Fibroblast of lung (primary cell): ENCODE measurements around the gene LRP1-AS. TPM values are rescaled to one million over a fixed set of nuclear protein-coding genes. Genes with fewer than 3 reads are reported as not detected.

ENCODE experiments used
- DNase-seq, 2 donors: peaks; one replicate each; pipeline versions ENCODE4 v3.0.0 to v3.0.0-alpha.2; 2010; ENCODE audit warnings: low read depth in 2 of 2
- H2AFZ ChIP-seq: 2 replicates; pipeline ENCODE4 v1.5.1; 2012; ENCODE audit warnings: low read length, control low read depth, inconsistent platforms
- H3K27ac ChIP-seq: 2 replicates; pipeline ENCODE4 v1.5.1; 2011; ENCODE audit warnings: low read length, control low read depth; ENCODE audit not compliant: insufficient read depth
- H3K27me3 ChIP-seq: 2 replicates; pipeline ENCODE4 v1.5.1; 2011; ENCODE audit warnings: mild to moderate bottlenecking, low read length; ENCODE audit not compliant: control insufficient read depth, insufficient read depth
- H3K36me3 ChIP-seq: 2 replicates; pipeline ENCODE4 v1.5.1; 2011; ENCODE audit warnings: low read length; ENCODE audit not compliant: control insufficient read depth, insufficient read depth
- H3K4me1 ChIP-seq: 2 replicates; pipeline ENCODE4 v1.5.1; 2011; ENCODE audit warnings: low read length; ENCODE audit not compliant: control insufficient read depth, insufficient read depth; ENCODE audit errors: extremely low read depth
- H3K4me2 ChIP-seq: 2 replicates; pipeline ENCODE4 v1.5.1; 2011; ENCODE audit warnings: low read length, control low read depth; ENCODE audit not compliant: insufficient read depth; ENCODE audit errors: extremely low read depth
- H3K4me3 ChIP-seq, 4 experiments: fragments of 200-600 bp in 1 of 4; sonication (generic) in 1 of 4; replicated peaks in 1 of 4; 2 replicates each; pipeline ENCODE4 v1.5.1; 2011 to 2016; ENCODE audit warnings: low read length in 4 of 4, low read depth in 3 of 4, mild to moderate bottlenecking in 3 of 4, control low read depth in 2 of 4, inconsistent platforms in 1 of 4, mixed read lengths in 1 of 4; ENCODE audit not compliant: insufficient read depth in 1 of 4; ENCODE audit errors: control extremely low read depth in 1 of 4
- H3K79me2 ChIP-seq: 2 replicates; pipeline ENCODE4 v1.5.1; 2012; ENCODE audit warnings: mild to moderate bottlenecking, low read length, inconsistent platforms; ENCODE audit not compliant: control insufficient read depth, insufficient read depth
- H3K9ac ChIP-seq: 2 replicates; pipeline ENCODE4 v1.5.1; 2011; ENCODE audit warnings: mild to moderate bottlenecking, low read length, control low read depth; ENCODE audit not compliant: insufficient read depth
- H3K9me3 ChIP-seq: 2 replicates; pipeline ENCODE4 v1.5.1; 2012; ENCODE audit warnings: low read depth, low read length; ENCODE audit not compliant: control insufficient read depth, insufficient read depth
- H4K20me1 ChIP-seq: 2 replicates; pipeline ENCODE4 v1.5.1; 2011; ENCODE audit warnings: low read length; ENCODE audit not compliant: control insufficient read depth, insufficient read depth; ENCODE audit errors: extremely low read depth
- EZH2 ChIP-seq: IDR thresholded peaks from 2 replicates; pipeline ENCODE4 v1.5.1; 2012; ENCODE audit warnings: low read length, control low read depth, mild to moderate bottlenecking; ENCODE audit errors: missing control alignments
- polyA plus RNA-seq, 2 donors: library from polyadenylated mRNA; depleted of rRNA in 1 of 2; stranded (reverse) in 1 of 2; unstranded in 1 of 2; fragments of >200 nt; gene quantifications; 2 replicates each; pipeline ENCODE4 v1.2.1, GENCODE V29; 2011 to 2012; ENCODE audit warnings: missing spikeins in 1 of 2
- total RNA-seq: library from RNA; depleted of rRNA; stranded (reverse); fragments of >200 nt; gene quantifications from 2 replicates; pipeline ENCODE4 v1.2.1, GENCODE V29; 2014
- TF ChIP-seq, protein P1 (sequence below), 2 donors: IDR thresholded peaks in 1 of 2; conservative IDR thresholded peaks in 1 of 2; 1 replicate in 1 of 2; 2 replicates in 1 of 2; pipeline ENCODE4 v1.5.1; 2011 to 2012; ENCODE audit warnings: low read length in 2 of 2, control low read depth in 1 of 2, inconsistent platforms in 1 of 2, low read depth in 1 of 2, mild to moderate bottlenecking in 1 of 2

The LRP1-AS gene
- total and polyA plus RNA-seq, 2 donors (not counting 1 experiment from before 2014, with no cell fraction given), result not detected

DNA sequence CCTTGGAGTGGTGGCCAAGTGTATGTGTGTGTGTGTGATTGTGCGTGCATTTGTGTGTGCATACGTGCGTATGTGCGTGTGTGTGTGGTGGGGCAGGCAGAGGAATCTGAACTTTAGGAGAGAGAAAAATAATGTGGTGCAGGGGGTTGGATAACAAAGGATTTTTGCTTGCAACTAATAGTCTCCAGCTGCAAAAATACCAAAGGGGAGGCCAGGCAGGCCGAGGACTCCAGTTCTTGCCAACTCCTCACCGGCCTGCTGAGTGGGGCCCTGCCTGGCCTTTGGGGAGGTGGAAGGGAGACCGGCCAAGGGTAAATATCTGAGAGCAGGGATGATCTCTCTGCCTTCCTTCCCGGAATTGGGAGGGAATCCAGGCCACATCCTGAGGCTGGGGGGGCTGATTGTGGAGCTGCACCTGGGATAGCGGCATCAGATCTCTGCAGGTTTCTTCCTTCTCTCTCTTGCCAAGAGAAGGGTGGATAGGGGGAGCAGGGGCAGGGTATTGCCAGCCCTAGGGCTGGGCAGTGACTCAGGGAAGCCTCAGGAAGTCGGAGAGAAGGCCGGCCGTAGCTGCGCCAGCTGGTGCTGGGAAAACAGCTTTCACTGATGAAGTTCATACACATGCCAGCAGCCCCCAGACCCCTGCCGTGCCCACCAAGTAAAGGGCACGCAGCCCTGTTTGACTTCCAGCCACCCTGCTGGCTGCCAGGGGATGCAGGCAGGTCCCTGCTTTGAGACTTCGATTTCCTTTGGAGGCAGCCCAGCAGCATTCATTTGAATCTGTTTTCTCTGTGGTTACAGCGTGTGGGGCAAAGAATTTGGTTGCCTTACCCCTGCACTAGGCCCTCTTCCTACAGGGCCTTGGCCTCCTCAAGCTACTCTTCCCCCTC is 4.6 kb upstream of the LRP1-AS start:
- peak overlapping the region; percentile 76 for H3K4me2 ChIP-seq
- peak overlapping the region in 1 of 4 experiments; percentile 20 for H3K4me3 ChIP-seq
- H3K27me3 ChIP-seq, result no peaks in the 10 kb centered on the region
- peaks cover 40% of the 10 kb centered on the region for H3K36me3 ChIP-seq
- H3K4me1 ChIP-seq, result peaks cover 58% of the 10 kb centered on the region
- H3K27ac ChIP-seq, result peak overlapping the region; percentile 94
- H2AFZ ChIP-seq, result no peak overlapping the region
- no peaks in the 10 kb centered on the region for H4K20me1 ChIP-seq
- peak; percentile 74 to 79 for DNase-seq
- H3K9ac ChIP-seq, result peak overlapping the region; percentile 11
- H3K79me2 ChIP-seq, result peaks cover 32% of the 10 kb centered on the region
- H3K9me3 ChIP-seq, result no peaks in the 10 kb centered on the region
- no peak for TF ChIP-seq EZH2
- TF ChIP-seq, protein P1, sequence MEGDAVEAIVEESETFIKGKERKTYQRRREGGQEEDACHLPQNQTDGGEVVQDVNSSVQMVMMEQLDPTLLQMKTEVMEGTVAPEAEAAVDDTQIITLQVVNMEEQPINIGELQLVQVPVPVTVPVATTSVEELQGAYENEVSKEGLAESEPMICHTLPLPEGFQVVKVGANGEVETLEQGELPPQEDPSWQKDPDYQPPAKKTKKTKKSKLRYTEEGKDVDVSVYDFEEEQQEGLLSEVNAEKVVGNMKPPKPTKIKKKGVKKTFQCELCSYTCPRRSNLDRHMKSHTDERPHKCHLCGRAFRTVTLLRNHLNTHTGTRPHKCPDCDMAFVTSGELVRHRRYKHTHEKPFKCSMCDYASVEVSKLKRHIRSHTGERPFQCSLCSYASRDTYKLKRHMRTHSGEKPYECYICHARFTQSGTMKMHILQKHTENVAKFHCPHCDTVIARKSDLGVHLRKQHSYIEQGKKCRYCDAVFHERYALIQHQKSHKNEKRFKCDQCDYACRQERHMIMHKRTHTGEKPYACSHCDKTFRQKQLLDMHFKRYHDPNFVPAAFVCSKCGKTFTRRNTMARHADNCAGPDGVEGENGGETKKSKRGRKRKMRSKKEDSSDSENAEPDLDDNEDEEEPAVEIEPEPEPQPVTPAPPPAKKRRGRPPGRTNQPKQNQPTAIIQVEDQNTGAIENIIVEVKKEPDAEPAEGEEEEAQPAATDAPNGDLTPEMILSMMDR (conservative IDR thresholded peaks at IDR 0.05 in 1 of 2, IDR thresholded peaks at IDR 0.05 in 1 of 2; ENCODE audit: low read depth in 1 of 2, low read length in 2 of 2), result peak in 1 of 2 donors; percentile 11

DNA sequence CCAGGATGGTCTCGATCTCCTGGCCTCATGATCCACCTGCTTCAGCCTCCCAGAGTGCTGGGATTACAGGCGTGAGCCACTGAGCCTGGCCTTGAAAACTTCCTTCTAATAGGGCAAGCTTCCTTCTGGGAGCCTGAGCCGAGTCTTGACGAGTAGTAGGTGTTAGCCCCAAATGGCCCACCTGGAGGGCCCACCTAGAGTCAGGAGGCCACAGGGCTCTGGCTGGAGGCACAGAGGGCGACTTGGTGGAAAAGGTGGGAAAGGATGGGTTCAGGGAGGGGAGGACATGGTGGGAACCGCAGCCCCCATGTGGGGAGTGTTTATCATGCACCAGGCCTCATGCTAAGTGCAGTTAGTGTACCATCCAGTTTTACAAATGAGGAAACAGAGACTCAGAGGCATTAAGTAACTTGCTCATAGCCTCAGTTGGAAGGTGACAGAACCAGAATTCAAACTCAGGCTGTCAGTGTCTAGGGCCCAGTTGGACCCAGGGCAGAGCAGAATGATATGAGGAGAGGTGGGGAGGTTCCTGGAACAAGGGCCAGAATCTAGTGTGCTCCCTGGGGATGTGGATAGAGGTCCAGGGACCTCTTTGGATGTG is 3.1 kb upstream of the LRP1-AS start:
- Histone ChIP-seq H3K27me3 (no peaks in the 10 kb centered on the region), H3K4me3 (no peak overlapping the region), H2AFZ (no peak overlapping the region), H3K4me2 (no peak overlapping the region), H3K9ac (no peak overlapping the region), H4K20me1 (no peaks in the 10 kb centered on the region), H3K9me3 (no peaks in the 10 kb centered on the region), H3K79me2 (peaks cover 41% of the 10 kb centered on the region), H3K36me3 (peaks cover 38% of the 10 kb centered on the region), H3K27ac (peak overlapping the region; percentile 44), H3K4me1 (peaks cover 70% of the 10 kb centered on the region)
- DNase-seq, result no peak
- no peak for TF ChIP-seq EZH2
- TF ChIP-seq, protein P1 (conservative IDR thresholded peaks at IDR 0.05 in 1 of 2, IDR thresholded peaks at IDR 0.05 in 1 of 2; ENCODE audit: low read depth in 1 of 2, low read length in 2 of 2), result no peak

GRCh38 chr12:57149245-57149900 is 2.0 kb upstream of the LRP1-AS start:
- Histone ChIP-seq H4K20me1 (no peaks in the 10 kb centered on the region), H3K36me3 (peaks cover 40% of the 10 kb centered on the region), H3K4me1 (peaks cover 75% of the 10 kb centered on the region), H3K4me2 (peak overlapping the region; percentile 75), H3K27ac (peak overlapping the region; percentile 93), H3K4me3 (peak overlapping the region in 1 of 4 experiments; percentile 31), H3K79me2 (peaks cover 50% of the 10 kb centered on the region), H2AFZ (no peak overlapping the region), H3K9ac (peak overlapping the region; percentile 36), H3K9me3 (no peaks in the 10 kb centered on the region), H3K27me3 (no peaks in the 10 kb centered on the region)
- TF ChIP-seq, protein P1 (conservative IDR thresholded peaks at IDR 0.05 in 1 of 2, IDR thresholded peaks at IDR 0.05 in 1 of 2; ENCODE audit: low read depth in 1 of 2, low read length in 2 of 2), result no peak
- DNase-seq, result peak; percentile 47 to 87
